ENCODE data around the gene CYP1A1. TPM values are rescaled to one million over a fixed set of nuclear protein-coding genes. Genes with fewer than 3 reads are reported as not detected.

The CYP1A1 gene
- total RNA-seq, 2 experiments from 2014 or later = 0.29 TPM; not detected in 1

GRCh38 chr15:74695597-74696397 lies 29.5 kb downstream of the CYP1A1 start, which contains the start of gene EDC3:
EDC3 (minus strand) TSS chr15:74696024; CDS start chr15:74675124, 20,900 bp downstream.
- H3K4me2 ChIP-seq (ENCODE audit: low read length) = peak within 1 kb of the TSS; percentile 92
- no peak for TF ChIP-seq CTCF (conservative IDR thresholded peaks at IDR 0.05; ENCODE audit: low read length)
- no peak for TF ChIP-seq EZH2phosphoT487 (IDR thresholded peaks at IDR 0.05; ENCODE audit: borderline replicate concordance, low read depth, low read length)
- BruUV-seq (replicated peaks) = no TSS peak
- POLR2A ChIA-PET = interaction anchor here (1.0 kb wide), 1 partner anchor 41 kb away, joined by 4 read pairs; no protein-coding TSS in a partner anchor
- peak within 1 kb of the TSS; percentile 93 for H2AFZ ChIP-seq (ENCODE audit: low read length)
- H3K79me2 ChIP-seq (ENCODE audit: insufficient read depth, low read depth, low read length) = peaks cover 29% of the 10 kb centered on the region; the same call in 1 of the 2 replicates
- H3K4me1 ChIP-seq (ENCODE audit: insufficient read depth, low read length, poor library complexity, severe bottlenecking) = peaks cover 20% of the 10 kb centered on the region
- H3K4me3 ChIP-seq (ENCODE audit: low read depth, low read length, poor library complexity, severe bottlenecking) = peak within 1 kb of the TSS; percentile 97
- no peaks in the 10 kb centered on the region for H3K9me2 ChIP-seq (ENCODE audit: insufficient read depth, low read length)
- intact Hi-C loops (cut with micrococcal nuclease; ENCODE audit: unreplicated experiment) = no loop called here
- peak; percentile 88 for DNase-seq (ENCODE audit: low spot score)
- no peaks in the 10 kb centered on the region for H3K9me3 ChIP-seq (ENCODE audit: low read length)
- peak within 1 kb of the TSS; percentile 53 for H3K27ac ChIP-seq (ENCODE audit: low read depth, low read length, poor library complexity, severe bottlenecking)
- H4K20me1 ChIP-seq (ENCODE audit: insufficient read depth, low read length) = no peaks in the 10 kb centered on the region
- CTCF ChIA-PET (ENCODE audit: unreplicated experiment) = interaction anchor here (1.0 kb wide), 1 partner anchor 18 kb away, joined by 4 read pairs; no protein-coding TSS in a partner anchor
- no peaks in the 10 kb centered on the region for H3K36me3 ChIP-seq (ENCODE audit: insufficient read depth, low read length)

GRCh38 chr15:74692327-74692726 lies 33.0 kb downstream of the CYP1A1 start:
- TF ChIP-seq EZH2phosphoT487 (IDR thresholded peaks at IDR 0.05; ENCODE audit: borderline replicate concordance, low read depth, low read length) (no peak), CTCF (conservative IDR thresholded peaks at IDR 0.05; ENCODE audit: low read length) (no peak)
- H3K27ac ChIP-seq (ENCODE audit: low read depth, low read length, poor library complexity, severe bottlenecking) = no peak overlapping the region
- H4K20me1 ChIP-seq (ENCODE audit: insufficient read depth, low read length) = no peaks in the 10 kb centered on the region
- peaks cover 20% of the 10 kb centered on the region for H3K4me1 ChIP-seq (ENCODE audit: insufficient read depth, low read length, poor library complexity, severe bottlenecking)
- ChIA-PET POLR2A (no interaction called here), CTCF (ENCODE audit: unreplicated experiment) (no interaction called here)
- no peaks in the 10 kb centered on the region for H3K9me2 ChIP-seq (ENCODE audit: insufficient read depth, low read length)
- BruUV-seq (replicated peaks) = no TSS peak
- H3K79me2 ChIP-seq (ENCODE audit: insufficient read depth, low read depth, low read length) = peaks cover 41% of the 10 kb centered on the region; the same call in 1 of the 2 replicates
- peaks cover 14% of the 10 kb centered on the region; the same call in 1 of the 2 replicates for H3K36me3 ChIP-seq (ENCODE audit: insufficient read depth, low read length)
- H2AFZ ChIP-seq (ENCODE audit: low read length) = no peak overlapping the region
- DNase-seq (ENCODE audit: low spot score) = no peak
- intact Hi-C loops (cut with micrococcal nuclease; ENCODE audit: unreplicated experiment) = no loop called here
- no peak overlapping the region for H3K4me3 ChIP-seq (ENCODE audit: low read depth, low read length, poor library complexity, severe bottlenecking)
- no peak overlapping the region for H3K4me2 ChIP-seq (ENCODE audit: low read length)
- H3K9me3 ChIP-seq (ENCODE audit: low read length) = no peaks in the 10 kb centered on the region

- intact Hi-C loops (cut with micrococcal nuclease; ENCODE audit: unreplicated experiment) = no loop called here
- no peak overlapping the region for H2AFZ ChIP-seq (ENCODE audit: low read length)
- TF ChIP-seq CTCF (conservative IDR thresholded peaks at IDR 0.05; ENCODE audit: low read length) (no peak), EZH2phosphoT487 (IDR thresholded peaks at IDR 0.05; ENCODE audit: borderline replicate concordance, low read depth, low read length) (no peak)
- ChIA-PET CTCF (ENCODE audit: unreplicated experiment) (no interaction called here), POLR2A (interaction anchor here (0.7 kb wide), 3 partner anchors 52 to 262 kb away, joined by 3 to 7 read pairs (median 3); no protein-coding TSS in a partner anchor)
- H3K4me2 ChIP-seq (ENCODE audit: low read length) = no peak overlapping the region
- no peaks in the 10 kb centered on the region for H3K79me2 ChIP-seq (ENCODE audit: insufficient read depth, low read depth, low read length)
- no peak overlapping the region for H3K27ac ChIP-seq (ENCODE audit: low read depth, low read length, poor library complexity, severe bottlenecking)
- no peaks in the 10 kb centered on the region for H3K4me1 ChIP-seq (ENCODE audit: insufficient read depth, low read length, poor library complexity, severe bottlenecking)
- no peaks in the 10 kb centered on the region for H3K9me2 ChIP-seq (ENCODE audit: insufficient read depth, low read length)
- no peak for DNase-seq (ENCODE audit: low spot score)
- no TSS peak for BruUV-seq (replicated peaks)
- no peaks in the 10 kb centered on the region for H4K20me1 ChIP-seq (ENCODE audit: insufficient read depth, low read length)
- peaks cover 27% of the 10 kb centered on the region for H3K36me3 ChIP-seq (ENCODE audit: insufficient read depth, low read length)
- H3K9me3 ChIP-seq (ENCODE audit: low read length) = 0 out of 2 replicates have a peak, but pooled peaks cover 4% of the 10 kb centered on the region
- H3K4me3 ChIP-seq (ENCODE audit: low read depth, low read length, poor library complexity, severe bottlenecking) = no peak overlapping the region
Observed at GRCh38 chr15:74683758-74684157, 41.6 kb downstream of the CYP1A1 start.
